Tibial artery (tissue), 4 donors: ENCODE data around the gene DDX31.

Experiments
- DNase-seq, 2 donors: peaks; one replicate each; pipeline ENCODE4 v3.0.0-alpha.2; 2019
- H3K27ac ChIP-seq, 2 donors: fragments of 200-600 bp; sonication (generic) in 1 of 2; 1 replicate in 1 of 2; 2 replicates in 1 of 2; pipeline ENCODE4 v1.5.1; 2018 to 2019; ENCODE audit warnings: mild to moderate bottlenecking in 1 of 2
- H3K27me3 ChIP-seq, 2 donors: fragments of 200-600 bp; sonication (generic) in 1 of 2; one replicate each; pipeline versions ENCODE4 v1.5.1 to v1.6.0; 2016 to 2019
- H3K36me3 ChIP-seq, 3 donors: fragments of 200-600 bp; sonication (generic) in 2 of 3; one replicate each; pipeline ENCODE4 v1.5.1; 2016 to 2019; ENCODE audit warnings: mild to moderate bottlenecking in 2 of 3
- H3K4me1 ChIP-seq, 4 donors: fragments of 200-600 bp; sonication (generic) in 2 of 4; 1 replicate in 3 of 4; 2 replicates in 1 of 4; pipeline ENCODE4 v1.5.1; 2016 to 2019
- H3K4me3 ChIP-seq, 2 donors: fragments of 200-600 bp; sonication (generic) in 1 of 2; 1 replicate in 1 of 2; 2 replicates in 1 of 2; pipeline ENCODE4 v1.5.1; 2018 to 2019; ENCODE audit warnings: mild to moderate bottlenecking in 2 of 2
- H3K9me3 ChIP-seq, 3 donors: fragments of 200-600 bp; sonication (generic) in 1 of 3; one replicate each; pipeline ENCODE4 v1.5.1; 2016 to 2019
- CTCF ChIP-seq, 2 experiments: fragments of 200-600 bp in 1 of 2; fragments of 450-650 bp in 1 of 2; IDR thresholded peaks; one replicate each; pipeline ENCODE4 v1.5.1; 2017 to 2019; ENCODE audit warnings: antibody characterized with exemption in 2 of 2, mild to moderate bottlenecking in 1 of 2, moderate library complexity in 1 of 2
- intact Hi-C: fragments of 100-400 bp; cut with DNase I; formaldehyde crosslinking; loops from one replicate; pipeline ENCODE4 v1.15.0; 2023; ENCODE audit warnings: low total_unique reads

Gene DDX31

DNA sequence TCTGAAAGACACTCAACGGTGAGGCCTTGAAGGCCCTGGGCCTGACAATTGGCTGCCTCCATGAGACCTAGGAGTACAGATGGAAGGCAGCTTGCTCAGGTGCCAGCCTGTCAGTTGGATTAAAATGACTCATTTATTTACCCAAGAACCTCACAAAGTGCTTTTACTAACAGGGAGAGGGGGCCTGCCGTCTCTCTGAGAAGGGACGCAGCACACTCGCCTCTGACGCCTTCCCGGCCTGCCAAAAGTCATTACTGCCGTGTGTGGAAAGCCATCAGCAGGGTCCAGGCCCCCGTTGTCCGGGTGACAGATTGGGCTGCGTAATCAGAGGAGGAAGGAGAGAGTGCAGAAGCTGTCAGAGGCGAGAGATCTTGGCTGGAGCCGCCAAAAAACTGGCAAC is 32.4 kb downstream of the DDX31 start:
- DNase-seq, result no peak
- Histone ChIP-seq H3K4me3 (no peak overlapping the region), H3K27ac (no peak overlapping the region), H3K27me3 (no peaks in the 10 kb centered on the region), H3K4me1 (no peaks in the 10 kb centered on the region), H3K9me3 (no peaks in the 10 kb centered on the region), H3K36me3 (peaks cover 35 to 65% (median 58%) of the 10 kb centered on the region in 3 donors)
- no peak for TF ChIP-seq CTCF (IDR thresholded peaks at IDR 0.05)
- intact Hi-C loops, result no loop called here

GRCh38 chr9:132634327-132634726 is 35.5 kb downstream of the DDX31 start:
- intact Hi-C loops, result no loop called here
- H3K4me1 ChIP-seq, result no peaks in the 10 kb centered on the region
- no peaks in the 10 kb centered on the region for H3K27me3 ChIP-seq
- H3K4me3 ChIP-seq, result no peak overlapping the region
- DNase-seq, result no peak
- no peak overlapping the region for H3K27ac ChIP-seq
- no peak for TF ChIP-seq CTCF (IDR thresholded peaks at IDR 0.05)
- peaks cover 26 to 63% (median 56%) of the 10 kb centered on the region in 3 donors for H3K36me3 ChIP-seq
- H3K9me3 ChIP-seq, result no peaks in the 10 kb centered on the region

DNA sequence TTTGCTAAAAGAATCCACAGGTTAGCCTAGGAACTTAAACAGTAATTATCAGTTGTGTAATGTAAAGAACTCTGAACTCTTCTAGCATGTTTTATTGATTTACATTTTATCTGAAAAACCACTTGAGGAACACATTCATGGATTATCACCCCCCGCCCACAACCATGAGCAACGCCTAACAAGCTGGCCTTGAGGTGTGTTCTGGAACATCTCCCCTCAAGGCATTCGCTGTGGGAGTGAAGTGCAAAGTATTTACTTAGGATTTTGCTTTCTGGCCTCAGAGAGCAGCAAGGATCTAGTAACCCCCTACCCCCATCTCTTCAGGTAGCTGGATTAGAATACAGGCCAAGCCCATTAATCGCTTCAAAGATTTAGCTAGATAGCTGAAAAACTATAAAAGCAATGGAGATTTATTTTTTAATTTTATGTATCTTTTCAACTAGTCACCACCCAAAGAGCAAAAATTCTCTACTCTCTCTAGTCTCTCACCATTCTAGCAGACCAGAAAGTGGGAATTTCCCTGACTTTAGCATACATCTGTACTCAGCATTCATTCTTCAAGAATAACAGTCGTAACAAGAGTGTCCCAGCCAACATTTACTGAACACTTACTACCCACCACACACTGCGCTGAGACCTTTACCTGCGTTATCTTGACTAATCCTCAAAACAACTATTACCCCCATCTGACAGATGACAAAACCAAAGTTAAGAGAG is 37.2 kb downstream of the DDX31 start:
- H3K36me3 ChIP-seq, result peaks cover 31 to 66% (median 57%) of the 10 kb centered on the region in 3 donors
- H3K4me3 ChIP-seq, result no peak overlapping the region
- no peak overlapping the region for H3K27ac ChIP-seq
- no peak for TF ChIP-seq CTCF (IDR thresholded peaks at IDR 0.05)
- intact Hi-C loops, result no loop called here
- no peaks in the 10 kb centered on the region for H3K4me1 ChIP-seq
- DNase-seq, result no peak
- no peaks in the 10 kb centered on the region for H3K9me3 ChIP-seq
- no peaks in the 10 kb centered on the region for H3K27me3 ChIP-seq

DNA sequence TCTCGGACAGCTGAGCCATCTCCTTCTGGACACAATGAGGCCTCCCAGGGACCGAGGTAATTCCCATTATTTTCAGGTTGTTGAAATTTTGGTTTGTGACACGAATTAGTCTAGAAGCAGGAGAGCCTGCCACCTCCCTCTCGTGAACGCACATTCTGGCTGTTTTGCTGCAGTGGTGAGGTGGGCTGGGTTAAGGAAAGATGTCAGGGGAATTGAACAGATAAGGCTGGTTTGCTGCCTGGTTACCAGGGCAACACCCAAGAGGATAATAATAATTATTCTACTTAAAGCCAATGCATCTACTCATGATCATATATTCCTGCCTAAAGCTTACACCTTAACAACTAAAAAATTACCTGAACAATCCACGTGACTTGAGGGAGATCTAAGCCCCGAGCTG is 38.1 kb downstream of the DDX31 start:
- peaks cover 40 to 66% (median 54%) of the 10 kb centered on the region in 3 donors for H3K36me3 ChIP-seq
- no peak for DNase-seq

GRCh38 chr9:132631280-132631679 is 38.5 kb downstream of the DDX31 start:
- Histone ChIP-seq H3K4me1 (no peaks in the 10 kb centered on the region), H3K36me3 (peaks cover 44 to 66% (median 50%) of the 10 kb centered on the region in 3 donors), H3K27ac (no peak overlapping the region), H3K4me3 (no peak overlapping the region), H3K27me3 (no peaks in the 10 kb centered on the region), H3K9me3 (no peaks in the 10 kb centered on the region)
- TF ChIP-seq CTCF (IDR thresholded peaks at IDR 0.05), result no peak
- intact Hi-C loops, result no loop called here
- DNase-seq, result no peak

More for the DNA sequence above, 38.1 kb downstream of the DDX31 start:
- Histone ChIP-seq H3K4me3 (no peak overlapping the region), H3K27ac (no peak overlapping the region), H3K27me3 (no peaks in the 10 kb centered on the region), H3K4me1 (no peaks in the 10 kb centered on the region), H3K9me3 (no peaks in the 10 kb centered on the region)
- intact Hi-C loops, result no loop called here
- no peak for TF ChIP-seq CTCF (IDR thresholded peaks at IDR 0.05)
